Tibial artery (tissue), 4 donors: ENCODE data around the gene PCDHB12.
A peak's percentile ranks its signal among the peaks of the same experiment; 100 is the strongest.
"Not testable (repeated sequence)": the region's sequence is repeated elsewhere in the genome, so short reads cannot be mapped to it uniquely, and the experiment has no call there.

Source experiments
- DNase-seq, 2 donors: peaks; one replicate each; pipeline ENCODE4 v3.0.0-alpha.2; 2019
- H3K27ac ChIP-seq, 2 donors: fragments of 200-600 bp; sonication (generic) in 1 of 2; 1 replicate in 1 of 2; 2 replicates in 1 of 2; pipeline ENCODE4 v1.5.1; 2018 to 2019; ENCODE audit warnings: mild to moderate bottlenecking in 1 of 2
- H3K27me3 ChIP-seq, 2 donors: fragments of 200-600 bp; sonication (generic) in 1 of 2; one replicate each; pipeline versions ENCODE4 v1.5.1 to v1.6.0; 2016 to 2019
- H3K36me3 ChIP-seq, 3 donors: fragments of 200-600 bp; sonication (generic) in 2 of 3; one replicate each; pipeline ENCODE4 v1.5.1; 2016 to 2019; ENCODE audit warnings: mild to moderate bottlenecking in 2 of 3
- H3K4me1 ChIP-seq, 4 donors: fragments of 200-600 bp; sonication (generic) in 2 of 4; 1 replicate in 3 of 4; 2 replicates in 1 of 4; pipeline ENCODE4 v1.5.1; 2016 to 2019
- H3K4me3 ChIP-seq, 2 donors: fragments of 200-600 bp; sonication (generic) in 1 of 2; 1 replicate in 1 of 2; 2 replicates in 1 of 2; pipeline ENCODE4 v1.5.1; 2018 to 2019; ENCODE audit warnings: mild to moderate bottlenecking in 2 of 2
- H3K9me3 ChIP-seq, 3 donors: fragments of 200-600 bp; sonication (generic) in 1 of 3; one replicate each; pipeline ENCODE4 v1.5.1; 2016 to 2019
- intact Hi-C: fragments of 100-400 bp; cut with DNase I; formaldehyde crosslinking; loops from one replicate; pipeline ENCODE4 v1.15.0; 2023; ENCODE audit warnings: low total_unique reads
- TF ChIP-seq, protein P1 (sequence below), 2 experiments: fragments of 200-600 bp in 1 of 2; fragments of 450-650 bp in 1 of 2; IDR thresholded peaks; one replicate each; pipeline ENCODE4 v1.5.1; 2017 to 2019; ENCODE audit warnings: antibody characterized with exemption in 2 of 2, mild to moderate bottlenecking in 1 of 2, moderate library complexity in 1 of 2

The PCDHB12 gene

DNA sequence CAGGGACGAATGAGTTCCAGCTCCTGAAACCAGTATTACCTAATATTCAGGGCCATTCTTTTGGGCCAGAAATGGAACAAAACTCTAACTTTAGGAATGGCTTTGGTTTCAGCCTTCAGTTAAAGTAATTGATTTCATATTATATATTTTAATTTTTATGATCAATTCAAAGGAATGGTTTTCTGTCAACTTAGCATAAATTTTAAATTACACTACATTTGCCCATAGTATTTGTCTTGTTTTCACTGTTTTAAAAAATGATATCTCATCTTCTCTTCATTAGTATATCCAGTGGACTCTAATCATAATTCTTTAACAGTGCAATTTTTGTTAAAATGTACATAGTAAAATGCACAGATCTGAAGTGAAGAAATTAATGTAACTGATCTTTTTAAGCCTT, 28.2 kb upstream of the PCDHB12 start:
- intact Hi-C loops = no loop called here
- no peaks in the 10 kb centered on the region for H3K4me1 ChIP-seq
- TF ChIP-seq, protein P1, sequence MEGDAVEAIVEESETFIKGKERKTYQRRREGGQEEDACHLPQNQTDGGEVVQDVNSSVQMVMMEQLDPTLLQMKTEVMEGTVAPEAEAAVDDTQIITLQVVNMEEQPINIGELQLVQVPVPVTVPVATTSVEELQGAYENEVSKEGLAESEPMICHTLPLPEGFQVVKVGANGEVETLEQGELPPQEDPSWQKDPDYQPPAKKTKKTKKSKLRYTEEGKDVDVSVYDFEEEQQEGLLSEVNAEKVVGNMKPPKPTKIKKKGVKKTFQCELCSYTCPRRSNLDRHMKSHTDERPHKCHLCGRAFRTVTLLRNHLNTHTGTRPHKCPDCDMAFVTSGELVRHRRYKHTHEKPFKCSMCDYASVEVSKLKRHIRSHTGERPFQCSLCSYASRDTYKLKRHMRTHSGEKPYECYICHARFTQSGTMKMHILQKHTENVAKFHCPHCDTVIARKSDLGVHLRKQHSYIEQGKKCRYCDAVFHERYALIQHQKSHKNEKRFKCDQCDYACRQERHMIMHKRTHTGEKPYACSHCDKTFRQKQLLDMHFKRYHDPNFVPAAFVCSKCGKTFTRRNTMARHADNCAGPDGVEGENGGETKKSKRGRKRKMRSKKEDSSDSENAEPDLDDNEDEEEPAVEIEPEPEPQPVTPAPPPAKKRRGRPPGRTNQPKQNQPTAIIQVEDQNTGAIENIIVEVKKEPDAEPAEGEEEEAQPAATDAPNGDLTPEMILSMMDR (IDR thresholded peaks at IDR 0.05) = no peak
- peaks cover 4 to 75% (median 68%) of the 10 kb centered on the region in 3 donors for H3K9me3 ChIP-seq
- H3K27me3 ChIP-seq = peaks cover 0 to 7% of the 10 kb centered on the region in 2 donors
- H3K27ac ChIP-seq = no peak overlapping the region
- DNase-seq = no peak
- no peak overlapping the region for H3K4me3 ChIP-seq
- peaks cover 0 to 18% (median 13%) of the 10 kb centered on the region in 3 donors for H3K36me3 ChIP-seq

DNA sequence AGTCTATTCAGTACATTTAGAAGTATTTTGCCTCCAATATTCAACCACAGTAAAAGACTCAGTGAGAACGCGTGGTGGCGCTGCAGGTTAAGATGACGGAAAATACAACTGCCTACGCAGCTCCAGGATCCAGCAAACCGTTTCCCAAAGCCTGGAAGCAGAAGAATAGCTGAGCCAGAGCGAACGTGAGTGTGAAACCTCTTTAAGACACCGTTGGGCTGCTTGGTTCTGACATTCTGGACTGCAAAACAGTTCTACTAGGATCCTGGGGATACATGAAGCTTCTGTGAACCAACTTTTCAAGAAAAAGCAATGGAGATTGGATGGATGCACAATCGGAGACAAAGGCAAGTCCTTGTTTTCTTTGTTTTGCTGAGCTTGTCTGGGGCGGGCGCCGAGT, 26.3 kb upstream of the PCDHB12 start, which contains the start of gene PCDHB16:
Gene PCDHB16, plus strand, starts transcription at position 140 of the 400 bp plus-strand sequence. Its CDS starts 173 bp downstream, at position 313.
- H3K4me3 ChIP-seq = peak within 1 kb of the TSS; percentile 45
- H3K9me3 ChIP-seq = peaks cover 12 to 73% (median 54%) of the 10 kb centered on the region in 3 donors

DNA sequence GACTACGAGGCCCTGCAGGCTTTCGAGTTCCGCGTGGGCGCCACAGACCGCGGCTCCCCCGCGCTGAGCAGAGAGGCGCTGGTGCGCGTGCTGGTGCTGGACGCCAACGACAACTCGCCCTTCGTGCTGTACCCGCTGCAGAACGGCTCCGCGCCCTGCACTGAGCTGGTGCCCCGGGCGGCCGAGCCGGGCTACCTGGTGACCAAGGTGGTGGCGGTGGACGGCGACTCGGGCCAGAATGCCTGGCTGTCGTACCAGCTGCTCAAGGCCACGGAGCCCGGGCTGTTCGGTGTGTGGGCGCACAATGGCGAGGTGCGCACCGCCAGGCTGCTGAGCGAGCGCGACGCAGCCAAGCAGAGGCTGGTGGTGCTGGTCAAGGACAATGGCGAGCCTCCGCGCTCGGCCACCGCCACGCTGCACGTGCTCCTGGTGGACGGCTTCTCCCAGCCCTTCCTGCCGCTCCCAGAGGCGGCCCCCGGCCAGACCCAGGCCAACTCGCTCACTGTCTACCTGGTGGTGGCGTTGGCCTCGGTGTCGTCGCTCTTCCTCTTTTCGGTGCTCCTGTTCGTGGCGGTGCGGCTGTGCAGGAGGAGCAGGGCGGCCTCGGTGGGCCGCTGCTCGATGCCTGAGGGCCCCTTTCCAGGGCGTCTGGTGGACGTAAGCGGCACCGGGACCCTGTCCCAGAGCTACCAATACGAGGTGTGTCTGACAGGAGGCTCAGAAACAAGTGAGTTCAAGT, 24.2 kb upstream of the PCDHB12 start:
- H3K36me3 ChIP-seq = peaks cover 0 to 19% (median 14%) of the 10 kb centered on the region in 3 donors
- DNase-seq, H3K27ac ChIP-seq, intact Hi-C loops, H3K4me1 ChIP-seq, H3K27me3 ChIP-seq, H3K4me3 ChIP-seq: not testable (repeated sequence)
- H3K9me3 ChIP-seq = peaks cover 9 to 74% (median 48%) of the 10 kb centered on the region in 3 donors

More for the DNA sequence above, 26.3 kb upstream of the PCDHB12 start, which contains the start of gene PCDHB16:
- Histone ChIP-seq H3K27me3 (peaks cover 0 to 7% of the 10 kb centered on the region in 2 donors), H3K36me3 (peaks cover 0 to 15% (median 14%) of the 10 kb centered on the region in 3 donors), H3K4me1 (no peaks in the 10 kb centered on the region), H3K27ac (peak within 1 kb of the TSS; percentile 16 to 48)
- TF ChIP-seq, protein P1 (IDR thresholded peaks at IDR 0.05) = peak; percentile 27 to 29
- no peak for DNase-seq
- intact Hi-C loops = no loop called here

DNA sequence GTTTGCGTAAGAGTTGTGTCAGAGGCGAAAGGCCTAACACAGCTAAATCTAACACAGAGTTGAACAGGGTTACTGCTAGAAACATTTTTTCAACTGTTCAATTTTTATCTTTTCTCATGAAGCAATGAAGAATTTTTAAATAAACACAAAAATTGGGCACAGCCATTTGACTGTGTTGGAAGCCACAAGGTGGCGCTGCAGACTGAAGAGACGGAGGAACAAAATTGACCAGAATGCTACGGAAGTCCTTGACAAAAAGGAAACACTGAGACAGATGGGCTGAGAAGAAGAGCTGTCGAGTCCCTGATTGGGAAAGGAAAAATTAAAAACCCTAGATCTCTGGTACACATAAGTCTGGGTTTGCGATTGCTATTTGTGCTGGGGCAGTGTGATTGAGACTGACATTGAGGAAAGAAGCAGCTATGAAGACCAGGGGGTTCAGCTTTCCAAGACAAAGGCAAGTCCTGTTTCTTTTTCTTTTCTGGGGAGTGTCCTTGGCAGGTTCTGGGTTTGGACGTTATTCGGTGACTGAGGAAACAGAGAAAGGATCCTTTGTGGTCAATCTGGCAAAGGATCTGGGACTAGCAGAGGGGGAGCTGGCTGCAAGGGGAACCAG, 21.5 kb upstream of the PCDHB12 start, which contains the start of gene PCDHB9:
Gene PCDHB9, plus strand, starts transcription at position 265 of the 616 bp plus-strand sequence. Its CDS starts 158 bp downstream, at position 423.
- no peak within 1 kb of the TSS for H3K4me3 ChIP-seq

DNA sequence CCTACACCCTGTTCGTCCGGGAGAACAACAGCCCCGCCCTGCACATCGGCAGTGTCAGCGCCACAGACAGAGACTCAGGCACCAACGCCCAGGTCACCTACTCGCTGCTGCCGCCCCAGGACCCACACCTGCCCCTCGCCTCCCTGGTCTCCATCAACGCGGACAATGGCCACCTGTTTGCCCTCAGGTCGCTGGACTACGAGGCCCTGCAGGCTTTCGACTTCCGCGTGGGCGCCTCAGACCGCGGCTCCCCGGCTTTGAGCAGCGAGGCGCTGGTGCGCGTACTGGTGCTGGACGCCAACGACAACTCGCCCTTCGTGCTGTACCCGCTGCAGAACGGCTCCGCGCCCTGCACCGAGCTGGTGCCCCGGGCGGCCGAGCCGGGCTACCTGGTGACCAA, 19.8 kb upstream of the PCDHB12 start:
- H3K4me1 ChIP-seq, H3K27me3 ChIP-seq, H3K4me3 ChIP-seq, H3K27ac ChIP-seq, intact Hi-C loops, DNase-seq: not testable (repeated sequence)
- H3K9me3 ChIP-seq = peaks cover 7 to 90% (median 64%) of the 10 kb centered on the region in 3 donors
- H3K36me3 ChIP-seq = peaks cover 0 to 21% (median 9%) of the 10 kb centered on the region in 3 donors

More for the DNA sequence above, 21.5 kb upstream of the PCDHB12 start, which contains the start of gene PCDHB9:
- DNase-seq = no peak
- intact Hi-C loops = no loop called here
- Histone ChIP-seq H3K9me3 (peaks cover 7 to 92% (median 66%) of the 10 kb centered on the region in 3 donors), H3K36me3 (peaks cover 0 to 22% (median 14%) of the 10 kb centered on the region in 3 donors), H3K27me3 (no peaks in the 10 kb centered on the region), H3K27ac (no peak within 1 kb of the TSS), H3K4me1 (no peaks in the 10 kb centered on the region)
- TF ChIP-seq, protein P1 (IDR thresholded peaks at IDR 0.05) = no peak

DNA sequence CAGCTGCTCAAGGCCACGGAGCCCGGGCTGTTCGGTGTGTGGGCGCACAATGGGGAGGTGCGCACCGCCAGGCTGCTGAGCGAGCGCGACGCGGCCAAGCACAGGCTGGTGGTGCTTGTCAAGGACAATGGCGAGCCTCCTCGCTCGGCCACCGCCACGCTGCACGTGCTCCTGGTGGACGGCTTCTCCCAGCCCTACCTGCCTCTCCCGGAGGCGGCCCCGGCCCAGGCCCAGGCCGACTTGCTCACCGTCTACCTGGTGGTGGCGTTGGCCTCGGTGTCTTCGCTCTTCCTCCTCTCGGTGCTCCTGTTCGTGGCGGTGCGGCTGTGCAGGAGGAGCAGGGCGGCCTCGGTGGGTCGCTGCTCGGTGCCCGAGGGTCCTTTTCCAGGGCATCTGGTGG, 19.4 kb upstream of the PCDHB12 start:
- H3K4me3 ChIP-seq, intact Hi-C loops, H3K27ac ChIP-seq, DNase-seq, H3K4me1 ChIP-seq, H3K27me3 ChIP-seq: not testable (repeated sequence)
- H3K36me3 ChIP-seq = peaks cover 0 to 21% (median 8%) of the 10 kb centered on the region in 3 donors
- peaks cover 7 to 89% (median 62%) of the 10 kb centered on the region in 3 donors for H3K9me3 ChIP-seq
